T47D (cell line): Measurements from ENCODE around the gene NRIP1.
"Not testable (repeated sequence)": the region's sequence is repeated elsewhere in the genome, so short reads cannot be mapped to it uniquely, and the experiment has no call there.

Experiments
- DNase-seq, 2 experiments: peaks; one replicate each; pipeline versions ENCODE4 v3.0.0 to v3.0.0-alpha.2; 2011 to 2012; ENCODE audit warnings: low read depth in 1 of 2, low spot score in 1 of 2
- JUND ChIP-seq: IDR thresholded peaks from 2 replicates; pipeline ENCODE4 v1.6.1; 2012; ENCODE audit warnings: low read depth
- in situ Hi-C: cut with HindIII; loops from 2 replicates; pipeline ENCODE4 v1.10.0; 2016; ENCODE audit warnings: low sequenced_read_pairs, low pct_unique_long_range_greater_than_20kb

Gene NRIP1

DNA sequence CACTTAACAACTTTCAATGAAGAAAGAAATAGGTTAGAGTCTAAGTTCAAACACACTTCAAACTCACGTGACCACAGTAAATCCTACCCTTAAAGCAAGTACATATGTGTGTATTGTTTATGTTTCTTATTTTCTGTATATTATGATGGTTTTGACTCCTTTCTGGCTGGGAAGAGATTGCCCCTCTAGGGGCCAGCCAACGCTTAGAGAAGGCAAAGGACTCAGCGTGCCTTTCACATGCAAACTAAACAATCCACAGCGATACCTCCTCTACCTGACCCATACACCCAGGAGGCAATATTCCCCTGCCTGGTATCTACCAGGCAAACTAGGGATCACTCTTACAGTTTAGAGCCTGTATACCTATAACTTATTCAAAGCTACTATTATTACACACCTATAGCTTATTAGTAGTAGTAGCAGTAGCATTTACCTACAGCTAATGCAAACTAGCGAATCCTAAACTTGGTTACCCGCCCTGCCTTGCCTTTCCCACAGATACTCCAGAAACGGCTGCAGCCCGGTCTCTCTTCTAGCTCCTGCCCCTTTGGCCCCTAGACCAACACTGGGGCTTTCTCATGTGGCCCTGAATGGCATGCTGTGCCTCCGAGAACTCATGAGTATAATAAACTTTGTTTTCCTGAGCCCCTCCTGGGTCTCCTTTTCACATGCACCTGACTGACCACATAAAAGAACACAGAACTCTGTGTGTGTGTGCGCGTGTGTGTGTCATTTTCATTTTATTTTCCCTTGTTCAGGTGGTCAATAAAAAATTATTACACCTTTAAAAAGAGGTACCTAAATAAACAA, 14.0 kb downstream of the NRIP1 start:
- no peak for DNase-seq
- no peak for TF ChIP-seq JUND
- in situ Hi-C loops = no loop called here

DNA sequence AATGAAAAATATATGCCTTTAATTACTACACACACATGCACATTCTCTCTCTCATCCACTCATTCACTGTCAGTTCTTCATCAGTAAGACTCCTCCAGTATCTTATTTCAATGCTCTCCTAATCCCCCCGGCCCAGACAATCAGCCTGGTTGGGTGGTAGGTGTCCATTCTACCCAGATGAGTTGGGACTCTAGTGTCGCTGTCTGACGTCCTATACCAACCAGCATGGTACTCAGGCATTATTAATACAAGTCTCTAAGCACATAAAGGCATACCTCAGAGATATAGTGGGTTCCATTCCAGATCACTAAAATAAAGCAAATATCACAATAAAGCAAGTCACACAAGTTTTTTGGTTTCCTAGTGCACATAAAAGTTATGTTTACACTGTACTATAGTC, 19.8 kb downstream of the NRIP1 start:
- DNase-seq = no peak
- in situ Hi-C loops = no loop called here
- TF ChIP-seq JUND = no peak

- TF ChIP-seq JUND = no peak
- in situ Hi-C loops = no loop called here
- no peak for DNase-seq
These were observed 22.3 kb downstream of the NRIP1 start for GRCh38 chr21:15042531-15042930.

- no peak for TF ChIP-seq JUND
- in situ Hi-C loops = no loop called here
- DNase-seq = no peak
These were observed 25.0 kb downstream of the NRIP1 start for GRCh38 chr21:15039607-15040299.

DNA sequence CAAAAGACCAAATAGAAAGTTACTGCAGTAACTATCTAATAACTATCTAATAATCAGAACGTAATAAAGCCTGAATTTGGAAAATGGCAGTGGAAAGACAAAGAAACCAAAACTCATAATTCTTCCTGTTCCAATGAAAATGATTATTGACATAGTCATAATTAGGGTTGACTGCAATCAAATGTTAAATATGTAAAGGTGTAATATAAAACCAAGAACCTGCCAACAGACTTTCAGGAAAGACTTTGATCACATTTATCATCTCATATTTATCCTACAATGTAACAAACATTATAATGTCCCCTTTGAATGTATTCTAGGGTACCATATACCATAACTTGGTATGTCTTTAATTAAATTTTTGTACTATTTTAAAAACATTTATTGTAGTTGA, 26.9 kb downstream of the NRIP1 start:
- no peak for DNase-seq
- no peak for TF ChIP-seq JUND
- in situ Hi-C loops = no loop called here

- DNase-seq = no peak
- no peak for TF ChIP-seq JUND
- in situ Hi-C loops = no loop called here
These were observed 27.5 kb downstream of the NRIP1 start for GRCh38 chr21:15037095-15037899.

DNA sequence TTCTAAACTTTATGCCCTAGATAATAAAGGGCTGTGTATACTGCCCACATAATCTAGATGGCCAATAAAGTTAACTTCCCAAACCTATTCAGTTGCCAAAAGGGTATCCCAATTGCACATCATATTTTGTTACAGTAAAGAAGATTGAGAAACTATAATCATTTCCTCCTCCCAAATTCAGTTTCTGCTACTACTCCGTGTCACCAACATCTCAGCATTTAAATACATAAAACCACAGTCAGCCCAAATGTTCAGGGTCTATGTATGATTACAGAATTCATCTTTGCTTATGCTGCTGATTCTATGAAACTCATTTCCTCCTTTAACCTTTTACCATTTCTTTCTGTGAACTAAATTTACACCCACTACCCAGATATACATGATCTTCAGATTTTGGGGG, 28.6 kb downstream of the NRIP1 start:
- no peak for TF ChIP-seq JUND
- in situ Hi-C loops = no loop called here
- no peak for DNase-seq

DNA sequence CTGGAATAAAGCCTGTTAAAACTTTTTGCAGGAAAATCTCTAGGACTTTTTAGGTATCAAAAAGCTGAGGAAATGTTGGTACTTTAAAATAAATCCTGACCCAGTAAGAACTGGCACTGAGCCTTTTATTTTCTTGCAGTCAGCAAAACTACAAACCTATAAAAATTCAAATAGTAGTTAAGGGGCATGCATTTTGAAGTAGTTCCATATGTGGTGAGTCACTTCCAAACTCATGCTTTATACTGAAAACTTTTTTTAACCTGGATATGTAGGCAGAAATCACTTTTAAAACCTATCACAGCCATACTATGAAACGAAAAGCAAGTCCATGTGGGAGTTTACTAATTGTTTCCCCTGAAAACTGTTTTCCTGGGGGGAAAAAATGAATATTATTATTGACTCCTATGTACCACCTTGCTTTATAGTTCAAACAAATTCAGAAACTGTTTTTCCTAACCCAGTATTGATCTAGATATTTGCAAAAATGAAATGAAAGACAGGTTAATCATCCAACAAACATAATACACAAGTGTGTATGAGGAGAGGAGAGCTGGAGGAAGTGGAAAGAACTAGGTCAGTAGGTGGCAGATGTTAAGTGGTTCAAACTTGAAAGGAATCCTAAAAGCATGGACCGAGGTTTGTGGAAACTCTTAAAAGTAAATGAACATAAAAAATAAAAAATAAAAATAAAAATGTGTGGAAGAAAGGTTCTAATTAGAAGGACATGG, 30.5 kb downstream of the NRIP1 start:
- in situ Hi-C loops = no loop called here
- no peak for TF ChIP-seq JUND
- no peak for DNase-seq

DNA sequence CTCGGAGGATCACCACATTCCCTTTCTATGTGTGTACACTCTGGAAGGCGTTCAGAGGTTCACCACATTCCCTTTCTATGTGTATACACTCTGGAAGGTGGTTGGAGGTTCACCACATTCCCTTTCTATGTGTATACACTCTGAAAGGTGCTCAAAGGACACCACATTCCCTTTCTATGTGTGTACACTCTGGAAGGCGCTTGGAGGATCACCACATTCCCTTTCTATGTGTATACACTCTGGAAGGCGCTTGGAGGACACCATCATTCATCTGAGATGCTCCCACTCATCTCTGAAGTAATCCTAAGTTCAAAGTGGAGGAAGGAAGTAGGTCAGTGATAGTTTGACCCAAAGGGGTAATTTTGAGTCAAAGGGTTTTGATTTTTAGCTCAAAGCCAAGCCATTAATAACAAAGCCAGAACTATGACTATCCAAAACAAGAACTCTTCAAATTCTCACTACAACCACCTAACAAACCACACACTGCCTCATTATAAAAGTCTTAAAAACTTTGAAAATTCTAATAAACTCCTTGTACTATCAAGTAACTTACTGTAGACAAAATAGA, 32.9 kb downstream of the NRIP1 start:
- in situ Hi-C loops = no loop called here
- no peak for DNase-seq

DNA sequence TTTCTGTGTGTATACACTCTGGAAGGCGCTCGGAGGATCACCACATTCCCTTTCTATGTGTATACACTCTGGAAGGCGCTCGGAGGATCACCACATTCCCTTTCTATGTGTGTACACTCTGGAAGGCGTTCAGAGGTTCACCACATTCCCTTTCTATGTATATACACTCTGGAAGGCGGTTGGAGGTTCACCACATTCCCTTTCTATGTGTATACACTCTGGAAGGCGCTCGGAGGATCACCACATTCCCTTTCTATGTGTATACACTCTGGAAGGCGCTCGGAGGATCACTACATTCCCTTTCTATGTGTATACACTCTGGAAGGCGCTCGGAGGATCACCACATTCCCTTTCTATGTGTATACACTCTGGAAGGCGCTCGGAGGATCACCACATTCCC, 33.4 kb downstream of the NRIP1 start:
- in situ Hi-C loops, DNase-seq: not testable (repeated sequence)

More for the DNA sequence above, 32.9 kb downstream of the NRIP1 start:
- TF ChIP-seq JUND = no peak

- in situ Hi-C loops, DNase-seq: not testable (repeated sequence)
These were observed 33.9 kb downstream of the NRIP1 start for GRCh38 chr21:15030861-15031260.

- DNase-seq = no peak
- no peak for TF ChIP-seq JUND
- in situ Hi-C loops = no loop called here
These were observed 35.7 kb downstream of the NRIP1 start for GRCh38 chr21:15029077-15029476.
